ENCODE measurements around the gene MYBPH. TPM values are rescaled to one million over a fixed set of nuclear protein-coding genes. Genes with fewer than 3 reads are reported as not detected.
A peak's percentile ranks its signal among the peaks of the same experiment; 100 is the strongest.

Gene MYBPH
- total RNA-seq, 1 experiment from 2014 or later, result not detected

DNA sequence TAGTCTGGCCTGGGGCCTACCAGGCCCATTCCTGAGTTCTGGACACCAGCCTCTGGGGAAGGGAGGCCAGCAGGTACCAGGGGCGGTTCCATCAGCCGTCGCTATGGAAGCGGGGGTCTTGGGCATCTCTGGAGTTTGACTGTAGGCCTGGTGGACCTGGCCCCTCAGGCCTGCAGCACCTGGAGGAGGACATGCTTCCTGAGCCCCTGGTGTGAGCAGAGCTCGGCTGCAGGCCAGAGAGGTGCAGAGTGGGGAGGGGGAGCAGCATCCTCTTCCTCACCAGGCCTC, 7.8 kb downstream of the MYBPH start:
- Histone ChIP-seq H3K23ac (ENCODE audit: insufficient read length, low read depth, low read length) (no peak overlapping the region), H3K79me2 (ENCODE audit: insufficient read depth, low read length) (no peaks in the 10 kb centered on the region), H3K23me2 (ENCODE audit: insufficient read length, low read depth, low read length, poor library complexity, severe bottlenecking) (no peaks in the 10 kb centered on the region), H3K4me1 (ENCODE audit: insufficient read depth, low read length) (no peaks in the 10 kb centered on the region), H2BK12ac (ENCODE audit: insufficient read length, low read depth, low read length) (no peak overlapping the region), H3K4ac (ENCODE audit: low read depth, low read length) (no peak overlapping the region), H2AFZ (ENCODE audit: low read length) (no peak overlapping the region), H2BK20ac (ENCODE audit: low read depth, low read length, poor library complexity, severe bottlenecking) (no peak overlapping the region), H4K8ac (replicated peaks; ENCODE audit: insufficient read length, low read depth, low read length) (no peak overlapping the region), H2BK5ac (ENCODE audit: insufficient read length, low read length) (no peak overlapping the region), H4K20me1 (ENCODE audit: control insufficient read depth, insufficient read depth, insufficient read length) (no peaks in the 10 kb centered on the region), H3K56ac (ENCODE audit: insufficient read length, low read depth, low read length) (no peak overlapping the region), H2AK5ac (ENCODE audit: insufficient read length, low read length) (no peak overlapping the region), H3T11ph (ENCODE audit: low read length) (no peak overlapping the region), H3K18ac (ENCODE audit: insufficient read length, low read depth, low read length) (no peak overlapping the region), H3K27me3 (ENCODE audit: insufficient read depth, low read length) (no peaks in the 10 kb centered on the region), H4K5ac (ENCODE audit: insufficient read length, low read depth, low read length) (no peak overlapping the region), H3K79me1 (ENCODE audit: insufficient read depth, low read depth, low read length, poor library complexity, severe bottlenecking) (no peaks in the 10 kb centered on the region), H3K9me3 (ENCODE audit: control insufficient read depth, low read depth, low read length) (no peaks in the 10 kb centered on the region), H3K14ac (ENCODE audit: insufficient read depth, low read length) (no peak overlapping the region; the same call in 1 of the 2 replicates), H3K4me2 (ENCODE audit: insufficient read depth, insufficient read length, low read length) (no peak overlapping the region), H3K9ac (ENCODE audit: extremely low read depth, insufficient read length, low read length) (no peak overlapping the region), H4K91ac (ENCODE audit: insufficient read length, low read depth, low read length) (no peak overlapping the region), H3K27ac (ENCODE audit: insufficient read length, low read depth, low read length) (no peak overlapping the region), H2BK15ac (ENCODE audit: low read depth, low read length) (no peak overlapping the region), H2BK120ac (ENCODE audit: low read depth, low read length, poor library complexity, severe bottlenecking) (no peak overlapping the region)
- peaks cover 9 to 11% of the 10 kb centered on the region in 2 experiments for H3K4me1 Mint-ChIP-seq
- no peaks in the 10 kb centered on the region for H3K9me3 Mint-ChIP-seq
- H3K4me3 Mint-ChIP-seq, result no peak overlapping the region
- WGBS (ENCODE audit: extremely low coverage, insufficient read length, low lambda C conversion rate), result no CpG with 5 or more reads among the region's 5 CpGs
- H3K36me3 Mint-ChIP-seq (ENCODE audit: insufficient read depth in 1 of 3, low read depth in 3 of 3), result no peaks in the 10 kb centered on the region
- H3K27ac Mint-ChIP-seq, result peak overlapping the region in 1 of 3 experiments; percentile 18; a peak in 1 of 7 replicates
- TF ChIP-seq, protein P1, sequence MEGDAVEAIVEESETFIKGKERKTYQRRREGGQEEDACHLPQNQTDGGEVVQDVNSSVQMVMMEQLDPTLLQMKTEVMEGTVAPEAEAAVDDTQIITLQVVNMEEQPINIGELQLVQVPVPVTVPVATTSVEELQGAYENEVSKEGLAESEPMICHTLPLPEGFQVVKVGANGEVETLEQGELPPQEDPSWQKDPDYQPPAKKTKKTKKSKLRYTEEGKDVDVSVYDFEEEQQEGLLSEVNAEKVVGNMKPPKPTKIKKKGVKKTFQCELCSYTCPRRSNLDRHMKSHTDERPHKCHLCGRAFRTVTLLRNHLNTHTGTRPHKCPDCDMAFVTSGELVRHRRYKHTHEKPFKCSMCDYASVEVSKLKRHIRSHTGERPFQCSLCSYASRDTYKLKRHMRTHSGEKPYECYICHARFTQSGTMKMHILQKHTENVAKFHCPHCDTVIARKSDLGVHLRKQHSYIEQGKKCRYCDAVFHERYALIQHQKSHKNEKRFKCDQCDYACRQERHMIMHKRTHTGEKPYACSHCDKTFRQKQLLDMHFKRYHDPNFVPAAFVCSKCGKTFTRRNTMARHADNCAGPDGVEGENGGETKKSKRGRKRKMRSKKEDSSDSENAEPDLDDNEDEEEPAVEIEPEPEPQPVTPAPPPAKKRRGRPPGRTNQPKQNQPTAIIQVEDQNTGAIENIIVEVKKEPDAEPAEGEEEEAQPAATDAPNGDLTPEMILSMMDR (conservative IDR thresholded peaks at IDR 0.05), result no peak
- peaks cover 10% of the 10 kb centered on the region for H3K27me3 Mint-ChIP-seq (ENCODE audit: low read depth)
- DNase-seq, result no peak

Measured in H9 (cell line).